MG63 (cell line): ENCODE measurements around the gene FBXO21. TPM values are rescaled to one million over a fixed set of nuclear protein-coding genes. Genes with fewer than 3 reads are reported as not detected.

Experiments
- DNase-seq: peaks from one replicate; pipeline ENCODE4 v3.0.0-alpha.2; 2020
- H3K27me3 ChIP-seq: fragments of 250-450 bp; sonication (Bioruptor Pico); 2 replicates; pipeline ENCODE4 v1.5.1; 2020; ENCODE audit warnings: mild to moderate bottlenecking, moderate library complexity
- H3K36me3 ChIP-seq: fragments of 250-450 bp; sonication (Bioruptor Pico); 2 replicates; pipeline ENCODE4 v1.5.1; 2020; ENCODE audit warnings: mild to moderate bottlenecking, moderate library complexity
- H3K4me3 ChIP-seq: fragments of 250-450 bp; sonication (Bioruptor Pico); 2 replicates; pipeline ENCODE4 v1.5.1; 2020; ENCODE audit warnings: mild to moderate bottlenecking, moderate library complexity
- H3K9me3 ChIP-seq: fragments of 250-450 bp; sonication (Bioruptor Pico); 2 replicates; pipeline ENCODE4 v1.5.1; 2020; ENCODE audit warnings: mild to moderate bottlenecking, moderate library complexity
- total RNA-seq: library from RNA; depleted of rRNA; stranded (reverse); fragments of >200 nt; shearing (Covaris generic); gene quantifications from 2 replicates; pipeline ENCODE4 v1.2.3, GENCODE V29; 2014; ENCODE audit warnings: low replicate concordance; rRNA removed

FBXO21 gene
- total RNA-seq, 1 experiment from 2014 or later = 10.4 TPM

GRCh38 chr12:117093918-117094630 is 96.2 kb downstream of the FBXO21 start:
- DNase-seq = no peak
- no peak overlapping the region for H3K4me3 ChIP-seq
- peaks cover 3% of the 10 kb centered on the region; the same call in 1 of the 2 replicates for H3K9me3 ChIP-seq
- peaks cover 38% of the 10 kb centered on the region for H3K27me3 ChIP-seq
- H3K36me3 ChIP-seq = no peaks in the 10 kb centered on the region

GRCh38 chr12:117093431-117093830 is 96.8 kb downstream of the FBXO21 start:
- H3K9me3 ChIP-seq = peaks cover 3% of the 10 kb centered on the region; the same call in 1 of the 2 replicates
- no peaks in the 10 kb centered on the region for H3K36me3 ChIP-seq
- DNase-seq = no peak
- peaks cover 32% of the 10 kb centered on the region for H3K27me3 ChIP-seq
- H3K4me3 ChIP-seq = no peak overlapping the region

GRCh38 chr12:117092886-117093285 is 97.4 kb downstream of the FBXO21 start:
- Histone ChIP-seq H3K4me3 (no peak overlapping the region), H3K9me3 (peaks cover 3% of the 10 kb centered on the region; the same call in 1 of the 2 replicates), H3K36me3 (no peaks in the 10 kb centered on the region), H3K27me3 (peaks cover 26% of the 10 kb centered on the region)
- no peak for DNase-seq

GRCh38 chr12:117092511-117092780 is 97.8 kb downstream of the FBXO21 start:
- Histone ChIP-seq H3K9me3 (peaks cover 3% of the 10 kb centered on the region; the same call in 1 of the 2 replicates), H3K4me3 (no peak overlapping the region), H3K36me3 (no peaks in the 10 kb centered on the region), H3K27me3 (peaks cover 22% of the 10 kb centered on the region)
- DNase-seq = no peak

Other genes starting within 250 kb of the FBXO21 start
- gene TESC, start 91.1 kb downstream of the FBXO21 start, total RNA-seq = 0.16 TPM in 1 of 2 replicates, not detected in the other
- gene NOS1, start 171.2 kb upstream of the FBXO21 start, total RNA-seq = not detected in 2 replicates